GM12873 (cell line): ENCODE measurements around the gene RENBP.

Experiments
- TF ChIP-seq, protein P1 (sequence below): IDR thresholded peaks from 2 replicates; pipeline ENCODE4 v1.5.1; 2012; ENCODE audit warnings: low read depth, mild to moderate bottlenecking, moderate library complexity, low read length, control low read depth; ENCODE audit not compliant: insufficient read depth; ENCODE audit errors: missing control alignments

Gene RENBP

DNA sequence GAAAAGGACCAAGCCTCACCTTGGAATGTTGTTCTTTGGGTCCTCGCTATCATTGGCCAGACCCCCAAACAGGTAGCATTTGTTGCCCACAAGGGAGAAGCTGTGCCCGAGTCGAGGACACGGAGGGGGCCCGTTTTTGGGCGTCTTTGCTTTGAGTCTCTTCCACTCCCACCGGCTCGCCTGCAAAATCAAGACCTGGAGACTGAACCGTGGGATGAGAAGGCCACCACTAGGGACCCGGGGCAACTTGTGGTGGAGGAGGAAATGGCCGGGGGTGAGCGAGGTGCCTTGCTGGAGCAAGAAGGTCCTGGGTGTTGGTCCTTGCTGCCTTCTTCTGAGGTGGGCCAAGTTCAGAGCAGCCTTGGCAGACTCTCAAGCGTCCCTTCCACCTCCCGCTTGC is 19.7 kb upstream of the RENBP start:
- TF ChIP-seq, protein P1, sequence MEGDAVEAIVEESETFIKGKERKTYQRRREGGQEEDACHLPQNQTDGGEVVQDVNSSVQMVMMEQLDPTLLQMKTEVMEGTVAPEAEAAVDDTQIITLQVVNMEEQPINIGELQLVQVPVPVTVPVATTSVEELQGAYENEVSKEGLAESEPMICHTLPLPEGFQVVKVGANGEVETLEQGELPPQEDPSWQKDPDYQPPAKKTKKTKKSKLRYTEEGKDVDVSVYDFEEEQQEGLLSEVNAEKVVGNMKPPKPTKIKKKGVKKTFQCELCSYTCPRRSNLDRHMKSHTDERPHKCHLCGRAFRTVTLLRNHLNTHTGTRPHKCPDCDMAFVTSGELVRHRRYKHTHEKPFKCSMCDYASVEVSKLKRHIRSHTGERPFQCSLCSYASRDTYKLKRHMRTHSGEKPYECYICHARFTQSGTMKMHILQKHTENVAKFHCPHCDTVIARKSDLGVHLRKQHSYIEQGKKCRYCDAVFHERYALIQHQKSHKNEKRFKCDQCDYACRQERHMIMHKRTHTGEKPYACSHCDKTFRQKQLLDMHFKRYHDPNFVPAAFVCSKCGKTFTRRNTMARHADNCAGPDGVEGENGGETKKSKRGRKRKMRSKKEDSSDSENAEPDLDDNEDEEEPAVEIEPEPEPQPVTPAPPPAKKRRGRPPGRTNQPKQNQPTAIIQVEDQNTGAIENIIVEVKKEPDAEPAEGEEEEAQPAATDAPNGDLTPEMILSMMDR: no peak

DNA sequence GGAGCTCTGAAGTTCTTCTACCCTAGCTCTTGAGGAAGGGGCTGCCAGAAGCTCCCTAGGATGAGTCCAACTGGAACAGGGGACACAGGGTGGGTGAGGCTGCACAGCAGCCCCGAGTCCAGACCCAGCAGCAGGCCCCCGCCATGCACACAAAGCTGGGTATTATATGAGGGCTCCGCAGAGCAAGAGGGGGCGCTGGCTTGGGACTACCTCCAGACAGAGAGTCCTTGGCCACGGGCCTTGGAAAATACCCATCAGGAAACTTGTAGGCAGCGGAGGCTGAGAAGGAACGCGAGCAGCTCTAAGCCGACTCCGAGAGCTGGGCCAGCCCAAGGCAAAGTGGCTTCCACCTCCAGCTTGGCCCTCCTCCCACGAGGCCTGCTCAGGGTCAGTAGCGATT is 19.1 kb upstream of the RENBP start:
- TF ChIP-seq, protein P1: no peak

DNA sequence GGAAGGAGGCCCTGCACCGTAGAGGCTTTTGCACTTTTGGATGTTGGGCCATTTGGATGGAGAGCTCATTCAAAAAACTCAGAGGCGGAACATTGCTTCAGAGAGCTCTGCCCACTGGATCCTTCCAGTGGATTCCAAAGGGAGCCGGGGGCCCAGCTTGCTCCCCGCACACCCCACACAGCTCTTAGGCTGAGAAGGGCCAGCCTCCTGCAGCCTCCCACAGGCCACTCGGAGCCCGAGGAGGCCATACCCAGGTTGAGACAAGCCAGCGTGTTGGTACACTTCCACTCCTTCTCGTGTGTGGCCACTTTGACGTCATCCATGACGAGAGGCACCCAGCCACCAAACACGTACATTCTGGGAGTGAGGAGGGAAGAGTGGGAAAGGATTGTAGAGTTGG is 16.8 kb upstream of the RENBP start:
- TF ChIP-seq, protein P1: no peak

DNA sequence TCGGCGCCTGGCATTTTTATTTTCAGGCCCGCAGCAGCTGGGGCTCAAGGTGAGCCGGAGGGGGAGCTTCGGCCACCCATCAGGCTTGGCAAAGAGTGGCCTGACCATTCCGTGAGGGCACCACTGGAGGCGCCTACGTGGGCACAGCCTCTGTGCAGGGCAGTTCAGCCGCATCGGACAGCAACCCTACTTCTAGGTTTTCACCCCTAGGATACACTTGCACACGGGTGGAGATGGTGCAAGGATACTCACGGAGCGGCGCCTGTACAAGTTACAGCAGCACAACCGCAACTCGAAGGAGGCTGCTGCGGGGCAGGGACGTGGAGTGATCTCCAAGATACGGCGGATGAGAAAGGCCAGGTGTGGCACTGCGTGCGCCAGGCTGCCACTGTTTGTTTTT is 16.3 kb upstream of the RENBP start:
- TF ChIP-seq, protein P1: no peak

DNA sequence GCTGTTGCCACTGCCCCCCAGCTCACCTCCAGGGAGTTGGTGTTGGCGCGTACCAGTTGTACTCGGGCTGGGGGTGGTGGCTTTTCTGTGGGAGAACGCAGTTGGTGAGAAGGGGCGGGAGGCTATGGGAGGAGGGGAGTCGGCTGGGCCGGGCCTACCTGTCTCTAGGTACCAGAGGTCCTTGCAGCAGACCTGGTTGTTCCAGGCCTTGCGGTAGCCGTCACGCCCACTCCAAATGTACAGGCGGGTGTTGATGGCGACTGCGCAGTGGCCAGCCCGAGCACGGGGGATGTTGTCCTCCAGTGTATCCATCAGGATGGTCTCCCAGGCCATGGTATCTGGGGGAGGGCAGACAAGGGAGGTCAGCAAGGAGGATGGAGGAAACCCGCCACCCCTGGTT is 15.6 kb upstream of the RENBP start:
- TF ChIP-seq, protein P1: no peak

DNA sequence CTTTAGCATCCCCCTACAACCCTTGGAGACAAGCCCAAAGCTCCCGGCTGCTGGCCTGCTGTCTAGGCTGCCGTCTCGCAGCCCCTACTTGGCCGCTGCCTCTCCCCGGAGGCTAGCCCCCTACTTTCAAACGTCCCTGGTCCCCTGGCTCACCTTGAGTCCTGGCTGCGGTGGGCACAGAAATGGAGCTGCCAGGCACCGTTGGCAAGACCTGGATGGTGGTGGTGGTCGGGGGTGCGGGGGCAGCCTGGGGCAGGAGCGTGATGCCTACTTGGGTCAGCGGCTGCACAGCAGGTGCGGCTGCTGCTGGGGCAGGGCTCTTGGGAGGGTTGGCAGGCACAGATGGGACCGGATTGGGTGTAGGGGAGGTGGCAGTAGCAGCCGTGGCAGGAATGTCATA is 15.2 kb upstream of the RENBP start:
- TF ChIP-seq, protein P1: no peak

DNA sequence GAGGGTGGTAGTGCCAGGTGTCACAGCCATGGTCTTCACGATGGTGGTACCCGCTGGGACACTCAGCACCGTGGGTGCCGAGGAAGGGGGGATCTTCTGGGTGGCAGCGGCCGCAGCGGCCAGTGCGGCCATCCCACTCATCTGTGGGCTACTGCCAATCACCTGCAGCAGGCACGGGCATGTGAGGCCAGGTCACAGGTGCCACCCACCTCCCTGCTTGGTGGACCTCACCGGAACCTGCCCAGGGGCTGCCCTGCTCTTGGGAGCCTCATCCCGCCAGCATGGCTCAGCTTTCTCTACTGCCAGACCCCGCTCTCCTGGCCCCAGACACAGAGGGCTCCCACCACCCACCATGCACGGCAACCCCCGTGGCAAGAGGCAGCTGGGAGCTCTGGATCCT is 14.2 kb upstream of the RENBP start:
- TF ChIP-seq, protein P1: no peak
